Measurements from ENCODE around the gene CPPED1.

Gene CPPED1

DNA sequence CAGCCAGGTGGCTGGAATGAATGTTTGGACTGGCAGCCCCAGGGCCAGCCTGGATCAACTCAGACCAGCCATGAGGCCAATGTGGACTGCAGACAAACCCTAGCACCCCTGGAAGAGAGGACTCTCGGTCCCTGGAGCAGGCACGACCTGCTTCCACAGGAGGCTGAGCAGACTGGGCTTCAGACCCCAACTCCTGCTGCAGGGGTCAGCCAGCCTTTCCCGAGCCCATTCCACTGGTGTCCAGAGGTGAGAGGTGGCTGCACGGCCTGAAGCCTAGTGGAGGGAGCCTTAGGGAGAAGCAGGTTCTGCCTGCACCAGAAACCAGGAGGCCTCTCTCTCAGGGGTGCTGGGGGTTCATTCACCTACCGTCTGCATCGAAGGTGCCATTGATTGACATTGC, 97.1 kb downstream of the CPPED1 start:
- no peaks in the 10 kb centered on the region for H3K4me1 ChIP-seq (ENCODE audit: control insufficient read depth, insufficient read depth, low read length)
- no peak overlapping the region for H3K27ac ChIP-seq (ENCODE audit: low read depth, low read length)
- H3K36me3 ChIP-seq (ENCODE audit: control insufficient read depth, insufficient read depth, low read length): peaks cover 3% of the 10 kb centered on the region
- no peak overlapping the region for H3K9ac ChIP-seq (ENCODE audit: low read length)
- no peaks in the 10 kb centered on the region for H3K27me3 ChIP-seq (ENCODE audit: control insufficient read depth, insufficient read depth, low read length)
- no peak overlapping the region for H3K4me3 ChIP-seq (ENCODE audit: low read length)

DNA sequence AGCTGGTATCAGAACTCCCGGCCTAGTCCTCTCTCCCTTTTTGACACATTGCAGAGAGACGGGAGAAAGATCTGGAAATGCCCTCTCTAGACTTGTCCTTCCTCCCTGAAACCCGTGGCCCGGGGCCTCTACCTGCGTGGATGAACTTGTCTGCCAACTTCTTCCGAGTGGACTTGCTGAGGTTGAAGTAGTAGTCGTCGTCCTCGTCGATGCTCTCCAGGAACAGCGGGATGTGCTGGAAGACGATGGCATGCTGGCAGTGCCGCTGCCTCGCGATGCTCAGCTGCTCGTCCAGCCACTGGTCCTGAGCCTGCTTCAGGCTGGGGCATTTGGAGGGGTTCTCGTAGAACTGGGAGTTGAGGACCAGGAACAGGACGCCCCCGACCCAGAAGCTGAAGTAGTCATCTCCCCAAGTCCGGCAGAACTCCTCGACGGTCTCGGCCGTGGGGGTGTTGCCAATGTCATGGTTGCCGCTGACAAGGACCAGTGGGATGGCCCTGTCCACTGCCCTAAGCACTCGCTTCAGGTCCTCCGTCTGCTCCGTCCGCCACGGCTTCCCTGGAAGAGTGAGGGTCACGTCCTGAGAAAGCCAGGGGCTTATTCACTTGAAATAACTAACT, 99.1 kb downstream of the CPPED1 start:
- Histone ChIP-seq H3K4me1 (ENCODE audit: control insufficient read depth, insufficient read depth, low read length) (no peaks in the 10 kb centered on the region), H3K27ac (ENCODE audit: low read depth, low read length) (no peak overlapping the region), H3K36me3 (ENCODE audit: control insufficient read depth, insufficient read depth, low read length) (peaks cover 3% of the 10 kb centered on the region), H3K27me3 (ENCODE audit: control insufficient read depth, insufficient read depth, low read length) (no peaks in the 10 kb centered on the region), H3K9ac (ENCODE audit: low read length) (no peak overlapping the region), H3K4me3 (ENCODE audit: low read length) (no peak overlapping the region)

DNA sequence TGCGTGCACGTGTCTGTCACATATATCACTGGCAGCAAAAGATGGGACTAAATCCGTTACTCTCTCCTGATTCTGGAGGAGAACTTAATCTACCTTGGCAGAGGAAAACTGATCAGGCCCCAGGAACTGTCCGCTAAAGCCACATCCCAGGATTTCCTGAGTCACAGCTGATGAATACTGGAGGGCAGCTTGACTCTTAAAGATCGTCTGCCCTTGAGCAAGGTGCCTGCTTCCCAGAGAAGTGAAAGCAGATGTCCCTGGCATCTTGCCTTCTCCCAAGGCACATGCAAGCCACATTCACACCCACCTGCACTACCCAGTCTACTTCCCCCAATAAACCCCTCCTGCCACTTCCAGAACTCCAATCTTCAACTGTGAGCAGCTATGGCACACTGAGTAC, 99.8 kb downstream of the CPPED1 start:
- Histone ChIP-seq H3K4me3 (ENCODE audit: low read length) (no peak overlapping the region), H3K36me3 (ENCODE audit: control insufficient read depth, insufficient read depth, low read length) (peaks cover 3% of the 10 kb centered on the region)

DNA sequence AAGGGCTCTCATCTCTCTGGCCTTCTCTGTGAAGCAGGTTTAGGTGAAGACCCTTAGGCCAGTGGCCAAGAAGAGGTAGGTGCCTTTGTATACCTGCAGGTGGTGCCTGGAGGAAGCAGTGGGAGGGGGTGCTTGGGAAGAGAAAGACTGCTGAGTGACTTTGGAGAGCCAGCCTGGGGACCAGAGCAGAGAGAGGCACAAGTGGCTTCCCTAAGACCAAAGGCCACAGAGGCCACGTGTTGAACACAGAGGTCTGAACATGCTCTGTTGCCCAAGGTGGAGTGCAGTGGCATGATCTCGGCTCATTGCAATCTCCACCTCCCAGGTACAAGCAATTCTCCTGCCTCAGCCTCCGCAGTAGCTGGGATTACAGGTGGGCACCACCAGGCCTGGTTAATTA, 103.5 kb downstream of the CPPED1 start:
- Histone ChIP-seq H3K4me1 (ENCODE audit: control insufficient read depth, insufficient read depth, low read length) (no peaks in the 10 kb centered on the region), H3K27me3 (ENCODE audit: control insufficient read depth, insufficient read depth, low read length) (no peaks in the 10 kb centered on the region), H3K9ac (ENCODE audit: low read length) (no peak overlapping the region), H3K36me3 (ENCODE audit: control insufficient read depth, insufficient read depth, low read length) (peaks cover 3% of the 10 kb centered on the region), H3K4me3 (ENCODE audit: low read length) (no peak overlapping the region), H3K27ac (ENCODE audit: low read depth, low read length) (no peak overlapping the region)

More for the DNA sequence above, 99.8 kb downstream of the CPPED1 start:
- no peak overlapping the region for H3K9ac ChIP-seq (ENCODE audit: low read length)
- H3K27ac ChIP-seq (ENCODE audit: low read depth, low read length): no peak overlapping the region
- no peaks in the 10 kb centered on the region for H3K27me3 ChIP-seq (ENCODE audit: control insufficient read depth, insufficient read depth, low read length)
- H3K4me1 ChIP-seq (ENCODE audit: control insufficient read depth, insufficient read depth, low read length): no peaks in the 10 kb centered on the region

DNA sequence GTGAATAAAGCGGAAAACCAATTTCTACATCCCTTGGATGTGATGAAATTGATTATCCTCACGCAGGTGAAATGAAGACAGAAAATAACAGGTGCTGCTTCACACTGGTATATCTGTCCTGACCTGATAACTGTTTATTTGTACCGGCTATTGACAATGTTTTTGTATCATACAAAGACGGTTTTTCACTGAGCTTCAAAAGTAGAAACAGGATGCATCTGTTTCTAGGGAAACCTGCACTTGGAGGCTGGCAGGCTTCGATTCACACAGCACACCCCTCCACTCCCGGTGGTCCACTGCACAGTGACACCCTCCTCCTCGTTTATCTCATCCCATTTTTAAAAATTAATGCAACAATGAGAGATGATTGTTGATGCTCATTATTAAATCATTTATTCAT, 104.5 kb downstream of the CPPED1 start:
- H3K36me3 ChIP-seq (ENCODE audit: control insufficient read depth, insufficient read depth, low read length): no peaks in the 10 kb centered on the region
- H3K4me3 ChIP-seq (ENCODE audit: low read length): no peak overlapping the region

DNA sequence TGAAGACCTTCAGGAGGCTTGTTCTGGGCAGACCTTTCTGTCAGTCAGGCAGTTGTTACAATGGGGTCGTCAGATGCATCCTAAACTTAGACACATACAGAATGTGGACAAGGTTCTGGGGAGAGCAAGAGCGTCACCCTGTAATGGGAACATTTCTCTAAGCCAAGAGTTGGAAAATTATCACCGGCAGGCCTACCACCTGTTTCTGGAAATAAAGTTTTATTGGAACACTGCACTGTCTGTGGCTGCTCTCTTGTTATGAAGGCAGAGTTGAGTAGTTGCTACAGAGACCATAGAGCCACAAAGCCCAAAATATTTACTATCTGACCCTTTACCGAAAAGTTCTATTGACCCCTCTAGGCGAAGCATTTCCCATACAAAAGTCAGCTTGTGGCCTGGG, 106.2 kb downstream of the CPPED1 start:
- H3K36me3 ChIP-seq (ENCODE audit: control insufficient read depth, insufficient read depth, low read length): no peaks in the 10 kb centered on the region
- H3K27me3 ChIP-seq (ENCODE audit: control insufficient read depth, insufficient read depth, low read length): no peaks in the 10 kb centered on the region

More for the DNA sequence above, 104.5 kb downstream of the CPPED1 start:
- Histone ChIP-seq H3K9ac (ENCODE audit: low read length) (no peak overlapping the region), H3K4me1 (ENCODE audit: control insufficient read depth, insufficient read depth, low read length) (no peaks in the 10 kb centered on the region), H3K27ac (ENCODE audit: low read depth, low read length) (no peak overlapping the region), H3K27me3 (ENCODE audit: control insufficient read depth, insufficient read depth, low read length) (no peaks in the 10 kb centered on the region)

DNA sequence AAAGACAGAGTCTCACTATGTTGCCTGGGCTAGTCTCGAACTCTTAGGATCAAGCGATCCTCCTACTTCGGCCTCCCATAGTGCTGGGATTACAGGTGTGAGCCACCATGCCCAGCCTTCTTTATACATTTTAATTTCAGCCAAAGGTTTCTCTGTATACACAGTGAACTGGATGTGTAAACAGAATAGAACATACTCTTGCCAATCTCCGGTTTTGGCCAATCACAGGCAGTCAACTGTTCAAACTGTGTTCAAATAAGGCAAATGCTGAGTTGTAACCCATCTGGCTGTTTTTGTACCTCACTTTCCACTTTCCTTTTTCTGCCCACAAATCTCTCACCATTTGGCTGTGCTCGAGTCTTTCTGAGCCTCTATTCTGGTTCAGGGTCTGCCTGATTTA, 108.2 kb downstream of the CPPED1 start:
- Histone ChIP-seq H3K27me3 (ENCODE audit: control insufficient read depth, insufficient read depth, low read length) (no peaks in the 10 kb centered on the region), H3K4me1 (ENCODE audit: control insufficient read depth, insufficient read depth, low read length) (no peaks in the 10 kb centered on the region), H3K4me3 (ENCODE audit: low read length) (no peak overlapping the region), H3K27ac (ENCODE audit: low read depth, low read length) (no peak overlapping the region), H3K9ac (ENCODE audit: low read length) (no peak overlapping the region), H3K36me3 (ENCODE audit: control insufficient read depth, insufficient read depth, low read length) (no peaks in the 10 kb centered on the region)

More for the DNA sequence above, 106.2 kb downstream of the CPPED1 start:
- Histone ChIP-seq H3K4me1 (ENCODE audit: control insufficient read depth, insufficient read depth, low read length) (no peaks in the 10 kb centered on the region), H3K4me3 (ENCODE audit: low read length) (no peak overlapping the region), H3K9ac (ENCODE audit: low read length) (no peak overlapping the region), H3K27ac (ENCODE audit: low read depth, low read length) (no peak overlapping the region)

DNA sequence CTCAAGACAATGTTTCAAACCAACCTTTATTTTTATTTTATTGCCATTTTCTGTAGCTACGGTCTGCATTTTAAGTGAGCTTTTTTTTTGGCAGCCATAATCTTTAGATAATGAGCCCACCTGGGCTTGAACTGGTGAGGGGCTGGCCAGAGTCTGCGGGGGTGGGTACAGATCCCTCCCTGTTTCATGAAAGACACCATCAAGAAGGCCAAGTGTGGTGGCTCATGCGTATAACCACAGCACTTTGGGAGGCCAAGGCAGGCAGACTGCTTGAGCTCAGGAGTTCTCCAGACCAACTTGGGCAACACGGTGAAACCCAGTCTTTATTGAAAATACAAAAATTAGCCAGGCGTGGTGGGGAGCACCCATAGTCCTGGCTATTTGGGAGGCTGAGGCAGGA, 113.7 kb downstream of the CPPED1 start:
- Histone ChIP-seq H3K4me1 (ENCODE audit: control insufficient read depth, insufficient read depth, low read length) (no peaks in the 10 kb centered on the region), H3K36me3 (ENCODE audit: control insufficient read depth, insufficient read depth, low read length) (no peaks in the 10 kb centered on the region), H3K9ac (ENCODE audit: low read length) (no peak overlapping the region), H3K4me3 (ENCODE audit: low read length) (no peak overlapping the region), H3K27me3 (ENCODE audit: control insufficient read depth, insufficient read depth, low read length) (no peaks in the 10 kb centered on the region), H3K27ac (ENCODE audit: low read depth, low read length) (no peak overlapping the region)

DNA sequence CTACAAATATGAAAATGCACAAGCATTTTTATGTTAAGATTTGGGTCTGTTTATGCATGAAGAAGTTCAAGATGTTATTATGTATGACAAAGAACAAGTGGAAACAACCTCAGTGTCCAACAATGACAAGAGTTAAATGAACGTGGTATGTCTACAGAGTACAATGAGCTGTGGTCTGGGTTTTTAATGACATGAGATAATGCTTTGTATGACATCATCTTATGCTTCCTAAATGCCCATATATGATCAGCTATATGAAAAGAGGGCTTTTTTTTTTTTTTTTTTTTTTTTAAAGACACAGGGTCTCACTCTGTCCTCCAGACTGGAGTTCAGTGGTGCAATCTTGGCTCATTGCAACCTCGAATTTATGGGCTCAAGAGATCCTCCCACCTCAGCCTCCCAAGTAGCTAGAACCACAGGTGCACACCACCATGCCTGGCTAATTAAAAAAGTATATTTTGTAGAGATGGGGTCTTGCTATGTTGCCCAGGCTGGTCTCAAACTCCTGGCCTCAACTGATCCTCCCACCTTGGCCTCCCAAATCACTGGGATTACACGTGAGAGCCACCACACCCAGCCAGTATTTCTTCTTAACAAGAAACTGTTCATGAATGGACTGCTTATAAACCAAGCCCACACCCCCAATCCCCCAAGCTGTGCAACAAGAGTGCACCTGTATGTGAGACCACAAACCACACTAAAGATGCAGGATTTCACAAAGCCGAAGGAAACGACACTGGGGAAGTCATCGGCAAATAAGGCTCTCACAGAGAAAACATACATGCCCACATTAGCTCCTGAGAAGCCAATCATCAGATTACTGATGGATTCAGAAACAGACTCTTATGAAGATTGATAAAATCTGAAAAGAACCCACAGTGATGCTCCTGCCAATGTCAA, 114.5 kb downstream of the CPPED1 start:
- no peaks in the 10 kb centered on the region for H3K27me3 ChIP-seq (ENCODE audit: control insufficient read depth, insufficient read depth, low read length)
- no peak overlapping the region for H3K9ac ChIP-seq (ENCODE audit: low read length)
- H3K27ac ChIP-seq (ENCODE audit: low read depth, low read length): no peak overlapping the region
- no peaks in the 10 kb centered on the region for H3K4me1 ChIP-seq (ENCODE audit: control insufficient read depth, insufficient read depth, low read length)
- no peaks in the 10 kb centered on the region for H3K36me3 ChIP-seq (ENCODE audit: control insufficient read depth, insufficient read depth, low read length)
- H3K4me3 ChIP-seq (ENCODE audit: low read length): no peak overlapping the region

DNA sequence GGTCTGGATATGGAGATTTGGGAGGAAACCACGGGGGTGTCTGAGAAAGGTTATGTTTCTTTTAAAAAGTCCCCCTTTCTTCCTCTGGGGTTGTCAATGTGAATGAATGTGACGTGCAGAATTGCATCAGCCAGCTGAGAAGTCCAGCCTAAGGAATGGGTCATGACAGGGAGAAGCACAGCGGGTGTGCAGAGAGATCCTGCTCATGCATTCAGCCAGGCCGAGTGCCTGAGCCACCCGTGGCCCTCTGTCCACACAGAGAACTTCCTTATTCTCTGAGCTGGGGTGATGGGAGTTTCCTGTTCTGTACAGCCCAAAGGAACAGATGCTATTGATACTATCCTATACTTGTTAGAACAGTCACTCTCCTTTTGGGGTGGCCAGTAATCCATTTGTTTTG, 117.9 kb downstream of the CPPED1 start:
- Histone ChIP-seq H3K9ac (ENCODE audit: low read length) (no peak overlapping the region), H3K27ac (ENCODE audit: low read depth, low read length) (no peak overlapping the region), H3K27me3 (ENCODE audit: control insufficient read depth, insufficient read depth, low read length) (no peaks in the 10 kb centered on the region), H3K4me1 (ENCODE audit: control insufficient read depth, insufficient read depth, low read length) (no peaks in the 10 kb centered on the region), H3K4me3 (ENCODE audit: low read length) (no peak overlapping the region), H3K36me3 (ENCODE audit: control insufficient read depth, insufficient read depth, low read length) (peaks cover 4% of the 10 kb centered on the region)

DNA sequence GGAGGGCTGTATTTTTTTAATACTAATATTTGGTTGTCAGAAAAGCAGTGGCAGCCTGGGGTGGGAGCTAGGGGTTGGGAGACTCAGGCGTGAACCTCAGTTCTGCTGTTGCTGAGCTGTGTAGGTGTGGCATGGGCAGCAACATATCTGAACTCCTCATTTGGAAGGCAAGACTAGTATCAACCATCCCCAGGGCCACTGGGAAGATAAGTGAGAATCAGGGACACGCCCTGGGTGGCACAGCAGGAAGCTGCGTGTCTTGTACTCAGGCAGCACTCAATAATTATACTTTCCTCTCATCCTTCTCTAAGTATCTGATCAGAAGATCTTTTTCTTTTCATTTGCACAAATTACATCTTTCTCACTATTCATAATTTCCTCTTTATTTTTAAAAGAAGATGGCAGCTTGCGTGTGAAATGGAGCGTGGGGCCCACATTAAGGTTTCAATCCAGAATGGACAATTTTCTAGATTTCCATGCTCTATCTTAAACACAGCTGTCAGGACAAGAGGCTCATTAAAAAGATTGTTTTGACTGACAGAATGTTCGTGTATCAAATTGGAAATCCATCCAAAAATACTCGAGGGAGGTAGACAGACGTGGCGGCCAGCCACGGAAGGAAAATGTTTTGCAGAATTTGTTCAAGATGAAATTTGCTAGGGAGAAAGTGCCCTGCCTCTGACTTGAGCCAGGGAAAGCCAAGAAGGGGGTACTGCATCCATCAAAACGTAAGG, 121.1 kb downstream of the CPPED1 start:
- Histone ChIP-seq H3K9ac (ENCODE audit: low read length) (no peak overlapping the region), H3K27ac (ENCODE audit: low read depth, low read length) (no peak overlapping the region), H3K4me1 (ENCODE audit: control insufficient read depth, insufficient read depth, low read length) (no peaks in the 10 kb centered on the region), H3K36me3 (ENCODE audit: control insufficient read depth, insufficient read depth, low read length) (peaks cover 4% of the 10 kb centered on the region), H3K27me3 (ENCODE audit: control insufficient read depth, insufficient read depth, low read length) (no peaks in the 10 kb centered on the region), H3K4me3 (ENCODE audit: low read length) (no peak overlapping the region)

DNA sequence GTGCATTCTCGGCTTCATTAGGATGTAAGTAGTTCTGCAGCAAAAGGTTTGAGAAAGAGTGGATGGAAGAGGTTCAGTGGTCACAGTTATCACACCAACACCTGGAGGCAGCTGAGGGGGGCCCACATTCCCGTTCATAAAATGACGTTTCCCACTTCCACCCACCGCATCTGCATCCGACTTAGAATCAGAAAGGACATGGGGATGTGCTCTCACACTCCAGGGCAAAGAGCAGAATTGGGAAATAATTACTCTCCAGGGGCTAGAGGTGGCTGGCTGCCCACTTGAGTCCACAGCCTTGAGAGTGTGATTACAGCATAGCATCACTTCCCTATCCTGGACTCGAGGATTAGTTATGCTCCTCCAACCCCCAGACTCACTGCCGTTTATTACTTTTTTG, 122.0 kb downstream of the CPPED1 start:
- H3K27me3 ChIP-seq (ENCODE audit: control insufficient read depth, insufficient read depth, low read length): no peaks in the 10 kb centered on the region
- peaks cover 4% of the 10 kb centered on the region for H3K36me3 ChIP-seq (ENCODE audit: control insufficient read depth, insufficient read depth, low read length)
- no peak overlapping the region for H3K27ac ChIP-seq (ENCODE audit: low read depth, low read length)
- H3K4me3 ChIP-seq (ENCODE audit: low read length): no peak overlapping the region
- H3K4me1 ChIP-seq (ENCODE audit: control insufficient read depth, insufficient read depth, low read length): no peaks in the 10 kb centered on the region
- H3K9ac ChIP-seq (ENCODE audit: low read length): no peak overlapping the region
